IMR-90 (cell line): ENCODE results near the gene CCSER1.

Source experiments
- CEBPB ChIP-seq: IDR thresholded peaks from 2 replicates; pipeline ENCODE4 v1.6.1; 2012; ENCODE audit warnings: low read depth, low read length, improper control_type of control experiment
- MXI1 ChIP-seq: IDR thresholded peaks from 2 replicates; pipeline ENCODE4 v1.6.1; 2012; ENCODE audit warnings: low read depth, mild to moderate bottlenecking, low read length, moderate library complexity, borderline replicate concordance
- NFE2L2 ChIP-seq: fragments of 150-350 bp; IDR thresholded peaks from 2 replicates; pipeline ENCODE4 v1.6.1; 2016; ENCODE audit warnings: low read depth, mild to moderate bottlenecking, low read length
- POLR2A ChIP-seq: IDR thresholded peaks from 2 replicates; pipeline ENCODE4 v1.6.1; 2012; ENCODE audit warnings: mild to moderate bottlenecking, low read depth, low read length
- RFX5 ChIP-seq: IDR thresholded peaks from 2 replicates; pipeline ENCODE4 v1.8.0; 2012; ENCODE audit warnings: low read depth, mild to moderate bottlenecking, low read length, moderate library complexity
- SMC3 ChIP-seq: fragments of 150-350 bp; IDR thresholded peaks from 2 replicates; pipeline ENCODE4 v1.6.1; 2016; ENCODE audit warnings: low read depth, mild to moderate bottlenecking, antibody characterized with exemption, low read length, moderate library complexity
- TF ChIP-seq, protein P1 (sequence below): conservative IDR thresholded peaks from 2 replicates; pipeline ENCODE4 v1.5.1; 2012; ENCODE audit warnings: mild to moderate bottlenecking, low read depth, low read length, improper control_type of control experiment

DNA sequence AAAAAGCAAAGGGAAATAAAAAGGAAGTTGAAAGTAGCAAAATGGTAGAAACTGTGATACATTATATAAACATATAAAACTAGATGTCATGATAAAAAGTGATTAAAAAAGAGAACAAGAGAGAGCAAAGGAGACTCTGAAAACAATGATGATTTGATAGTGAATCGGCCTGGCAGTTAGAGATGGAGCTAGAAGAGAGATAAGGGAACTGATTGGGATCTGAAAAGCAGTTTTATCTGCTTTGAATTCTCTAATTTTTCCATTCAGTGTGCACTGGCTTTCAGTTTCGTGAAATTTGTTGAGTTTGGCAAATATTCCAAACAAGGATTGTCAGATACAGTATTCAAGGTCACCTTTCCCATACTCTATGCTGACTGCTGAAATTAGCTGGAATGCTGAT lies 21.9 kb upstream of the CCSER1 start:
- TF ChIP-seq, protein P1, sequence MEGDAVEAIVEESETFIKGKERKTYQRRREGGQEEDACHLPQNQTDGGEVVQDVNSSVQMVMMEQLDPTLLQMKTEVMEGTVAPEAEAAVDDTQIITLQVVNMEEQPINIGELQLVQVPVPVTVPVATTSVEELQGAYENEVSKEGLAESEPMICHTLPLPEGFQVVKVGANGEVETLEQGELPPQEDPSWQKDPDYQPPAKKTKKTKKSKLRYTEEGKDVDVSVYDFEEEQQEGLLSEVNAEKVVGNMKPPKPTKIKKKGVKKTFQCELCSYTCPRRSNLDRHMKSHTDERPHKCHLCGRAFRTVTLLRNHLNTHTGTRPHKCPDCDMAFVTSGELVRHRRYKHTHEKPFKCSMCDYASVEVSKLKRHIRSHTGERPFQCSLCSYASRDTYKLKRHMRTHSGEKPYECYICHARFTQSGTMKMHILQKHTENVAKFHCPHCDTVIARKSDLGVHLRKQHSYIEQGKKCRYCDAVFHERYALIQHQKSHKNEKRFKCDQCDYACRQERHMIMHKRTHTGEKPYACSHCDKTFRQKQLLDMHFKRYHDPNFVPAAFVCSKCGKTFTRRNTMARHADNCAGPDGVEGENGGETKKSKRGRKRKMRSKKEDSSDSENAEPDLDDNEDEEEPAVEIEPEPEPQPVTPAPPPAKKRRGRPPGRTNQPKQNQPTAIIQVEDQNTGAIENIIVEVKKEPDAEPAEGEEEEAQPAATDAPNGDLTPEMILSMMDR: no peak
- TF ChIP-seq POLR2A (no peak), NFE2L2 (no peak), RFX5 (no peak), CEBPB (no peak), SMC3 (no peak), MXI1 (no peak)
